ENCODE data around the gene ACOXL.

ACOXL gene

DNA sequence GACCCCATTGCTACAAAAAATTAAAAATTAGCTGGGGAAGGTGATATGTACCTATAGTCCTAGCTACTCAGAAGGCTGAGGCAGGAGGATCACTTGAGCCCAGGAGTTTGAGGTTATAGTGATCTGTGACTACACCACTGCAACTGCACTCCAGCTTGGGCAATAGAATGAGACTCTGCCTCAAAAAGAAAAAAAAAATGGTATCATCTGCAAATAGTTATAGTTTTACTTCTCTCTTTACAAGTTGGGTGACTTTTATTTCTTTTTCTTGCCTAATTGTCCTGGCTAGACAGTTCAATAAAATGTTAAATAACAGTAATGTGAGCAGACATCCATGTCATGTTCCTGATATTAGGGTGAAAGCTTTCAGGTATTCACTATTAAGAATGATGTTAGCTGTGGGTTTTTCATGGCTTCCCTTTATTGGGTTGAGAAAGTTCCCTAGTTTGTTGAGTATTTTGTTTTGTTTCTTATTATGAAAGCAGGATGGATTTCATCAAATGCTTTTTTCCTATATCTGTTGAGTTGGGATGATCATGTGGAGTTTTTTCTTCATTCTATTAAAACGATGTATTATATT is 24.9 kb upstream of the ACOXL start:
- TF ChIP-seq, protein P1, sequence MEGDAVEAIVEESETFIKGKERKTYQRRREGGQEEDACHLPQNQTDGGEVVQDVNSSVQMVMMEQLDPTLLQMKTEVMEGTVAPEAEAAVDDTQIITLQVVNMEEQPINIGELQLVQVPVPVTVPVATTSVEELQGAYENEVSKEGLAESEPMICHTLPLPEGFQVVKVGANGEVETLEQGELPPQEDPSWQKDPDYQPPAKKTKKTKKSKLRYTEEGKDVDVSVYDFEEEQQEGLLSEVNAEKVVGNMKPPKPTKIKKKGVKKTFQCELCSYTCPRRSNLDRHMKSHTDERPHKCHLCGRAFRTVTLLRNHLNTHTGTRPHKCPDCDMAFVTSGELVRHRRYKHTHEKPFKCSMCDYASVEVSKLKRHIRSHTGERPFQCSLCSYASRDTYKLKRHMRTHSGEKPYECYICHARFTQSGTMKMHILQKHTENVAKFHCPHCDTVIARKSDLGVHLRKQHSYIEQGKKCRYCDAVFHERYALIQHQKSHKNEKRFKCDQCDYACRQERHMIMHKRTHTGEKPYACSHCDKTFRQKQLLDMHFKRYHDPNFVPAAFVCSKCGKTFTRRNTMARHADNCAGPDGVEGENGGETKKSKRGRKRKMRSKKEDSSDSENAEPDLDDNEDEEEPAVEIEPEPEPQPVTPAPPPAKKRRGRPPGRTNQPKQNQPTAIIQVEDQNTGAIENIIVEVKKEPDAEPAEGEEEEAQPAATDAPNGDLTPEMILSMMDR (IDR thresholded peaks at IDR 0.05), result no peak

DNA sequence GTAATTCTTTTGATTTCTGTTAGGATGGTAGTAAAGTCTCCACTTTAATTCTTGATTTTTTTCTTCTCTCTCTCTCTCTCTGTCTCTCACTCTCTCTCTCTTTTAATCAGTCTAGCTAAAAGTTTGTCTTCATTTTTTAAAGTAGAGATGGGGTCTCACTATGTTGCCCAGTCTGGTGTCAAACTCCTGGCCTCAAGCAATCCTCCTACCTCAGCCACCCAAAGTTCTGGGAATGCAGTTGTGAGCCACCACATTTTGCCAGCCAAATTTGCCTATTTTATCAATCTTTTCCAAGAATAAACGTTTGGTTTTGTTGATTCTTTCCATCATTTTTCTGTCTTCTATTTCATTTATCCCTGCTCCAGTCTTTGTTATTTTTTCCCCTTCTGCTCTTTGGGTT is 23.9 kb upstream of the ACOXL start:
- TF ChIP-seq, protein P1 (IDR thresholded peaks at IDR 0.05), result no peak

DNA sequence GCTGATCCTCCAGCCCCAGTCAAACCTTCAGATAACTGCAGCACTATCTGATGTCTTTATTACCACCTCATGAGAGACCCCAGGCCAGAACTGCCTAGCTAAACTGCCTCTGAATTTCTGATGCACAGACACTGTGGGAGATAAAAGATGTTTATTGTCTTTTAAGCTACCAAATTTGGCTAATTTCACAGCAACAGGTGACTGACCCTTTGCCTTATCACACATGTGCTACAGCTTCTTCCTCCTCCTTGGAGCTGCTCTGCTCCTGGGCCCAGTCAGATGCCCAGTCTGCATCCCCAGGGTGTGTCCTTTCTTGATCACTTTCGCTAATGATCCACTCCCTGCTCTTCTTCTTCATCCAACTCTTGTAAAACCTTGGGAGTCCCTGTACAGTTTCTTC is 19.6 kb upstream of the ACOXL start:
- TF ChIP-seq, protein P1 (IDR thresholded peaks at IDR 0.05), result no peak

DNA sequence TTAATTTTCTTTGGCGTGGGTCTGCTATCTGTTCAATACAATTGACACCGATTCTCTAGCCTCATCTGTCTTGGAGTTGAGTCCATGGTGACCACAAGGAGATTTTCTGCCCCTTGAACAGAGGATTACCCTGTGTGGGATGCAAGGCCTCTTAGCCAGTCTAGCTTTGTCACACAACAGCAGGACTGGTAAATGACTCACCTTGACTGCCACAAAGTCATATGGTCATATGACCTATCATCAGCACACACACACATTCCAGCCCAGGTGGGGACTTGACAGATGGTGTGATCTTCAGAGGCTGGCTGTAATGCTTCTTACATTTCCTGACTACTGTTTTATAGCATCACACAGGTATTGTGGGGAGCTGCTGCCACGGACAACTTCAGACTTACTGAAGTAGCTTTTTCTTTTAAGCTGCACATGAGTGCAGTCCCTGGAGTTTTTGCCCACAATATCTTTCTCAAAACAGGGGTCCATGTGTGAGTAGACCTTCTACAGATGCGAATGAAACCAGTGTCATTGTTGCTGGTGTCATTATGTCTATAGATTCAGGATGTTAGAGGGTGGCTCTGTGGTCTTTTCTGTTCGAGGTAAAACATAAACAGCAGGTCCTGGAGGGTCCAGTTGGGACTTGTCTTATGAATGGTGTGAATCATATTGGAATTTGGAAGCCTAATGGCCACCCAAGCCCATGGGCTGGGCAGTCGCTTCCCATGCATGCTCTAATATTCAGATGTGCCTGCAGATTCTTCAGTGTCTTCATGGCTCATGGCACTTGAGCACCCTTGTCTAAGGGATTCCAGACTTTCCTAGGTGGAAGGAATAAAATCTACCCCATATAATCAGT is 18.6 kb upstream of the ACOXL start:
- TF ChIP-seq, protein P1 (IDR thresholded peaks at IDR 0.05), result no peak

DNA sequence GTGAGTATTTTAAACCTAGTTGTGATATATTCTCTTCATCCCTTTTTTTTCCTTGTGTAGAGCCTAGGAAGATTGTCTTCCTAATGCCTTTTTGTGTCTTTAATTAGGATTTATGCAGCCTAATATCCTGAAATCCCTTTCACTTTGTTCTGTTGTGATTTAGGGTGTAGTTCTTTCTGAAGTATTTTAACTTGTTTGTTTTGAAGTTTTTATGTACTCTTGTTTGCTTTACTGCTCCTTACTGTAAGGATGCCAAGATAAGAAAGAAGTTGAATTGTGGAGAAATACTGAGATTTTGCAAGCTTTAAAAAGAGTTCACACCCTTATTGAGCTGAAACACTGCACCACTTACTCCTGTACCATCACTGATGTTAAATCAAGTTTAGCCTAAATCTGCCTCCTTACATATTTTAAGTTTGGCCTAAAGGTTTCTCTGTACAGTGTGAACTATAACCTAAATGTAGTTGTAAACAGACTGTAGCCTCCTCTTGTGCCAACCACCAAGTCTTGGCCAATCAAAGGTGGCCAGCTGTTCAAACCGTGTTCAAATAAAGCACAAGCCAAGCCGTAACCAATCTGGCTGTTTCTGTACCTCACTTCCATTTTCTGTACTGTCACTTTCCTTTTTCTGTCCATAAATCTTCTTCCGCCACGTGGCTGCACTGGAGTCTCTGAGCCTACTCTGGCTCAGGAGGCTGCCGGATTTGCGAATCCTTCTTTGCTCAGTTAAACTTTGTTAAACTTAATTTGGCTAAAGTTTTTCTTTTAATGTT is 17.7 kb upstream of the ACOXL start:
- TF ChIP-seq, protein P1 (IDR thresholded peaks at IDR 0.05), result no peak

DNA sequence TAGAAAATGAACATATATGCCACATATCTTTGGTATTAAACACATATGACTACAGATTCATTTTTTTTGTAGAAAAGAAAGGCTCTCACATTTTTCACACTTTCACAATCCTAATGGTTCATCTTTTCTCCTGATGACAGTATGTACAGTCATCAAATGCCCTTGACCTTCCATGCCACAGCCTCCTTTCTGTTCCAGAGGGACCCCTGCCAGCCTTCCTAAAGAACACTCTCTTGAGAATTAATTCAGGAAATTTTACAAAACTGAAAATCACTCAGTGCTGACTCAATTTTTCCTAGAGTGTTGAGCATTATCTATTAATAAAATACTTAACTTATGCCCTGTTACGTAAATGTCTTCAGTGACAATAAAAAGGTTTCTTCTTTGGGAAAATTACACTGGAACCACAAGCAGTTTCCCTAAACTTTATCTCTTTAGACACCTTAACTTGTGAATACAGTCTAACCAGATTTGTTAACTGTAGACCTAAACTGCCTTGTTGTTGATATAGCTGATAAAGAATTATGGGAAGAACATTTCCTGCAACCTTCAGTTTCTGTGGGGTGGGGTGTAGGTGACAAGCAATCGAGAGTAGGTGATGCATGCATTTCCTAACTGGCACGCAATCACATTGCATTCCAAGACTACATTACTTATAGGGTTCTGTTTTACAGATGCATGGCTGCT is 15.3 kb upstream of the ACOXL start:
- TF ChIP-seq, protein P1 (IDR thresholded peaks at IDR 0.05), result no peak

DNA sequence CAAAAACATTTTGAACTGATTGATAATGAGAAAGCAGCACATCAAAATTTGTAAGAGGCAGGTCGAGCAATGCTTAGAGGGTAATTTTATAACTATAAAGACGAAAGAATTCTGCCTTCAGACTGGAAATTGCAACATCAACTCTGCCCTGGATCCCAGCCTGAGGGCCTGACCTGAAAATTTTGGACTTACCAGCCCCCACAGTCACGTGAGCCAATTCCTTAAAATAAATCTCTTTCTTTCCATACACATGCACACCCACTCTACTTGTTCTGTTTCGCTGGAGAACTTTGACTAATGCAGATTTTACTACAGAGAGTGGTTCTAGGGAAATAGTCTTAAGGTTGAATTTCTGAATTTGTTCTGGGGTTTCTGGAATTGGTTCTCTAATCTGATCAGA is 14.6 kb upstream of the ACOXL start:
- TF ChIP-seq, protein P1 (IDR thresholded peaks at IDR 0.05), result no peak

Measured in LNCAP (cell line).